ENCODE results near the gene CRIM1. TPM values are rescaled to one million over a fixed set of nuclear protein-coding genes. Genes with fewer than 3 reads are reported as not detected.

CRIM1 gene
- total and polyA plus RNA-seq, 4 donors: 24.3 to 119 (median 58.4) TPM

DNA sequence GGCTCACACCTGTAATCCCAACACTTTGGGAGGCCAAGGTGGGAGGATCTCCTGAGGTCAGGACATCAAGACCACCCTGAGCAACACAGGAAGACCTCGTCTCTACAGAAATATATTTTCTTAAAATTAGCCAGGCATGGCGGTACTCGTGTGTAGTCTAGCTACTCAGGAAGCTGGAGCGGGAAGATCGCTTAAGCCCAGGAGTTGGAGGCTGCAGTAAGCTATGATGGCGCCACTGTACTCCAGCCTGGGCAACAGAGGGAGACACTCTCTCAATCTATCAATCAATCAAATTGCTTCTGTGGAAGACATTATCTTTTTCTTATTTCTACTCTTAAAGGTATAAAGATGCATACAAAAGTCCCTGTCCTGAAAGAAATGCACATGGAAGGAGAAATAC, 231.1 kb downstream of the CRIM1 start:
- no peak for ATAC-seq (ENCODE audit: insufficient read depth, low FRiP score)

DNA sequence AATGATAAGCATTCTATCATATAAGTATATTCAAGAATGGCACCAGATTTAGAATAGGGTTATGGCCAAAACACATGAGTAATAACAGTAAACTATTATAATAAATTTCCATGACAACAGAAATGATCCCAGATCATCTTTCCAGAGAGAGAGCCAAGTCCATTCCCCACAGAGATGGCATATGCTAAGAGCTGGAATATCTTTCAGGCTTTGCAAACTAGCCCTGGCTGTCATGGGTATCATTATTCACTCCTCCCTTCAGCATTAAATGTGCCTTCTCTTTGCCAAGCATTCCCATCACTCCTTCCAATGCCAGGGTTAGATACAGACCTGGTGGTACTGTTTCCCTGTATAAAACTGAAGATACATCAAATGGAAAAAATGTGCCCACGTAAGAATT, 231.5 kb downstream of the CRIM1 start:
- DNase-seq: no peak
- no peaks in the 10 kb centered on the region for H3K9me3 ChIP-seq (ENCODE audit: control insufficient read depth in 4 of 4, insufficient read depth in 3 of 4, low read length in 3 of 4)
- no peak overlapping the region for H3K9ac ChIP-seq (ENCODE audit: insufficient read depth in 1 of 2, low read length in 2 of 2)
- WGBS, 2 donors: 93 to 95% methylated on average over 1 of the region's 1 CpG
- no peak overlapping the region for H3K4me3 ChIP-seq
- H3K36me3 ChIP-seq (ENCODE audit: control insufficient read depth in 4 of 4, insufficient read depth in 4 of 4, low read length in 4 of 4): peaks cover 6 to 18% (median 13%) of the 10 kb centered on the region in 4 donors
- no peak for ATAC-seq (ENCODE audit: insufficient read depth, low FRiP score)
- TF ChIP-seq, protein P1, sequence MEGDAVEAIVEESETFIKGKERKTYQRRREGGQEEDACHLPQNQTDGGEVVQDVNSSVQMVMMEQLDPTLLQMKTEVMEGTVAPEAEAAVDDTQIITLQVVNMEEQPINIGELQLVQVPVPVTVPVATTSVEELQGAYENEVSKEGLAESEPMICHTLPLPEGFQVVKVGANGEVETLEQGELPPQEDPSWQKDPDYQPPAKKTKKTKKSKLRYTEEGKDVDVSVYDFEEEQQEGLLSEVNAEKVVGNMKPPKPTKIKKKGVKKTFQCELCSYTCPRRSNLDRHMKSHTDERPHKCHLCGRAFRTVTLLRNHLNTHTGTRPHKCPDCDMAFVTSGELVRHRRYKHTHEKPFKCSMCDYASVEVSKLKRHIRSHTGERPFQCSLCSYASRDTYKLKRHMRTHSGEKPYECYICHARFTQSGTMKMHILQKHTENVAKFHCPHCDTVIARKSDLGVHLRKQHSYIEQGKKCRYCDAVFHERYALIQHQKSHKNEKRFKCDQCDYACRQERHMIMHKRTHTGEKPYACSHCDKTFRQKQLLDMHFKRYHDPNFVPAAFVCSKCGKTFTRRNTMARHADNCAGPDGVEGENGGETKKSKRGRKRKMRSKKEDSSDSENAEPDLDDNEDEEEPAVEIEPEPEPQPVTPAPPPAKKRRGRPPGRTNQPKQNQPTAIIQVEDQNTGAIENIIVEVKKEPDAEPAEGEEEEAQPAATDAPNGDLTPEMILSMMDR (IDR thresholded peaks at IDR 0.05; ENCODE audit: control extremely low read depth, extremely low read depth): no peak
- H3K27ac ChIP-seq (ENCODE audit: low read depth in 1 of 2, low read length in 1 of 2): no peak overlapping the region
- no peaks in the 10 kb centered on the region for H3K27me3 ChIP-seq (ENCODE audit: control insufficient read depth in 3 of 3, insufficient read depth in 3 of 3, low read length in 2 of 3)
- H3K4me1 ChIP-seq (ENCODE audit: control insufficient read depth in 5 of 5, insufficient read depth in 5 of 5, low read length in 5 of 5): peaks cover 0 to 26% (median 4%) of the 10 kb centered on the region in 5 donors

More for the DNA sequence above, 231.1 kb downstream of the CRIM1 start:
- H3K27ac ChIP-seq (ENCODE audit: low read depth in 1 of 2, low read length in 1 of 2): no peak overlapping the region
- no peaks in the 10 kb centered on the region for H3K9me3 ChIP-seq (ENCODE audit: control insufficient read depth in 4 of 4, insufficient read depth in 3 of 4, low read length in 3 of 4)
- H3K9ac ChIP-seq (ENCODE audit: insufficient read depth in 1 of 2, low read length in 2 of 2): no peak overlapping the region
- H3K4me3 ChIP-seq: no peak overlapping the region
- no peak for DNase-seq
- TF ChIP-seq, protein P1 (IDR thresholded peaks at IDR 0.05; ENCODE audit: control extremely low read depth, extremely low read depth): no peak
- H3K4me1 ChIP-seq (ENCODE audit: control insufficient read depth in 5 of 5, insufficient read depth in 5 of 5, low read length in 5 of 5): peaks cover 0 to 26% (median 4%) of the 10 kb centered on the region in 5 donors
- whole genome bisulfite sequencing, 2 donors: 94 to 97% methylated on average over 6 of the region's 6 CpGs
- H3K27me3 ChIP-seq (ENCODE audit: control insufficient read depth in 3 of 3, insufficient read depth in 3 of 3, low read length in 2 of 3): no peaks in the 10 kb centered on the region
- peaks cover 6 to 18% (median 13%) of the 10 kb centered on the region in 4 donors for H3K36me3 ChIP-seq (ENCODE audit: control insufficient read depth in 4 of 4, insufficient read depth in 4 of 4, low read length in 4 of 4)

DNA sequence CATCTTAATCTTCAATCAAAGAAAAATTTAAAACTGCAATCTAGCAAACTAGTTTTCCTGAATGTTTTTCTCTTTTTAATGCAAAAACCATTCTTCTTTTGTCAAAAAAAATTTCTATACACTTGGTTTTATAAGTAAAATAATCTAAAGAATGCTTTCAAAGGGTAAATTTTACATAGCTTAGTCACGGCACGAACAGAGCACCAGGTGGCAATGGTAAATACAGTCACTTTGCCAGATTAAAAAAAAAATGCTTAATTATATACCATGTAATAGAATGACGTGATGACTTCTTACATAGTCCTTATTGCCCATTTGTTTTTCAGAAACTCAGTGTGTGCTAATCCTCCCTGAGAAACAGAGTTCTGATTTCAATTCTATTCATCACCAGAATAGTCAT, 232.0 kb downstream of the CRIM1 start:
- H3K4me3 ChIP-seq: no peak overlapping the region
- H3K27ac ChIP-seq (ENCODE audit: low read depth in 1 of 2, low read length in 1 of 2): no peak overlapping the region
- H3K36me3 ChIP-seq (ENCODE audit: control insufficient read depth in 4 of 4, insufficient read depth in 4 of 4, low read length in 4 of 4): peaks cover 6 to 17% (median 11%) of the 10 kb centered on the region in 4 donors
- H3K4me1 ChIP-seq (ENCODE audit: control insufficient read depth in 5 of 5, insufficient read depth in 5 of 5, low read length in 5 of 5): peaks cover 0 to 26% (median 4%) of the 10 kb centered on the region in 5 donors
- H3K27me3 ChIP-seq (ENCODE audit: control insufficient read depth in 3 of 3, insufficient read depth in 3 of 3, low read length in 2 of 3): no peaks in the 10 kb centered on the region
- 85 to 99% methylated on average over 3 of the region's 3 CpGs for WGBS, 2 donors
- ATAC-seq (ENCODE audit: insufficient read depth, low FRiP score): no peak
- no peak overlapping the region for H3K9ac ChIP-seq (ENCODE audit: insufficient read depth in 1 of 2, low read length in 2 of 2)
- DNase-seq: no peak
- TF ChIP-seq, protein P1 (IDR thresholded peaks at IDR 0.05; ENCODE audit: control extremely low read depth, extremely low read depth): no peak
- H3K9me3 ChIP-seq (ENCODE audit: control insufficient read depth in 4 of 4, insufficient read depth in 3 of 4, low read length in 3 of 4): no peaks in the 10 kb centered on the region

DNA sequence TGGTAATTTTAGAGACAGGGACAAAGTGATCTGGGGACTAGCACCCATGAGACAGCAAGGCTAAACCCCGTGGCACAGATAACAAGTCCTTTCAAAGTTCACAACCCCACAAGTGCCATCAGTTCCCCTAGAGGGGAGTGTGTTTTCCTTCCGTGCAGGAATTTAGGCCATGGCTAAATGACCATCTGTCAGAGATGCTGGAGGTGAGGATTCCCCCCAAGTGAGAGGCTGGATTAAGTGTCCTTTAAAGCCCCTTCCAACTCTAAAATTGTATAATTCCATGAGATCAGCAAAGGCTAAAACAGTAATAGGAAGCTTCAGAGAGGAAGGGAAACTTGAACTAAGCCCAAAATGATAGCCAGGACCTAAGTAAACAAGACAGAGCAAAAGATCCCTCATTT, 233.7 kb downstream of the CRIM1 start:
- Histone ChIP-seq H3K36me3 (ENCODE audit: control insufficient read depth in 4 of 4, insufficient read depth in 4 of 4, low read length in 4 of 4) (peaks cover 5 to 11% (median 6%) of the 10 kb centered on the region in 4 donors), H3K9ac (ENCODE audit: insufficient read depth in 1 of 2, low read length in 2 of 2) (no peak overlapping the region), H3K27ac (ENCODE audit: low read depth in 1 of 2, low read length in 1 of 2) (no peak overlapping the region), H3K27me3 (ENCODE audit: control insufficient read depth in 3 of 3, insufficient read depth in 3 of 3, low read length in 2 of 3) (no peaks in the 10 kb centered on the region), H3K4me1 (ENCODE audit: control insufficient read depth in 5 of 5, insufficient read depth in 5 of 5, low read length in 5 of 5) (peaks cover 0 to 26% (median 4%) of the 10 kb centered on the region in 5 donors), H3K9me3 (ENCODE audit: control insufficient read depth in 4 of 4, insufficient read depth in 3 of 4, low read length in 3 of 4) (no peaks in the 10 kb centered on the region), H3K4me3 (no peak overlapping the region)
- TF ChIP-seq, protein P1 (IDR thresholded peaks at IDR 0.05; ENCODE audit: control extremely low read depth, extremely low read depth): no peak
- DNase-seq (peak in 2 of 3 donors; percentile 25 to 43), ATAC-seq (ENCODE audit: insufficient read depth, low FRiP score) (no peak)
- 60 to 83% methylated on average over 2 of the region's 2 CpGs for WGBS, 2 donors

All from lung (tissue), 12 donors.